NCI-H1092 treated with DMSO at 0.1 percent for 48 hours (cell line): ENCODE measurements around the gene DOCK1.

Experiments used
- DNase-seq: peaks from one replicate; lab custom pipeline; 2025; lab: John Stamatoyannopoulos, UW

The DOCK1 gene

DNA sequence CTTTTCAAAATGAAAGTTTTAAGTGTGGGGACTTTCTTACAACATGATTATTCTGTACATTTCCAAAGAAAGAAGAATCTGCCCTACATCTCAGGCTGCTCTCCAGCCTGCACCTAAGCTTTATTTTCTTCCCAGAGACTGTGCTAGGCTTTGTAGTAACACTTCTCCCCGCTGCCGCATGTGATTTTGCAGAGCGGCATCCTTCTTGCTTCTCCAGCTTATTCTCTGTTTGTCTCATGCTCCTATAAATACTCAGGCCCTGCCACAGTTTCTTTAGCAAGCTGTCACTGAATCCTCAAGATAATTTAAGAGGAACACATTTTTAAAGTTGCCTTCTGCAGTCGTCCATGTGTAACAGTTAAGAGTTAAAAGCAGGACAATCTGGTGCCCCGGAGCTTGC is 237.6 kb downstream of the DOCK1 start:
- DNase-seq: no peak

DNA sequence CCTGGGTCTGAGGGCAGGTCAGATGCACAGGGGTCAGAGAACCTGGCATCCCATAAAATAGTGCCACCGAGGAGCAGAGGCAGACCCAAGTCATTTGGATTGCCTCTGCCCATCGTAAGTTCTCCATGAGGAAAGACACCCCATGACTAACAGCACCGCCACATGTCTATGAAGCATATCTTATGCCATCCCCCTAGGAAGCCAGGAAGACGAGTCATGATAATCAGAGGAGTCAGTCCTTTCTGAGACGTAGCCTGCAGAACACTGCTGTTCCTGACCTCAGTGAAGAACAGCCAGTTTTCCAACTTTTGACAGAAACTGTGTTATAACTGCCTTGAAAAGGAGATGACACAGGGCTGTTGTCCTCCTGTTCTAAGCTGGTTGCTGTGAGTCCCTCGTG is 239.9 kb downstream of the DOCK1 start:
- no peak for DNase-seq

DNA sequence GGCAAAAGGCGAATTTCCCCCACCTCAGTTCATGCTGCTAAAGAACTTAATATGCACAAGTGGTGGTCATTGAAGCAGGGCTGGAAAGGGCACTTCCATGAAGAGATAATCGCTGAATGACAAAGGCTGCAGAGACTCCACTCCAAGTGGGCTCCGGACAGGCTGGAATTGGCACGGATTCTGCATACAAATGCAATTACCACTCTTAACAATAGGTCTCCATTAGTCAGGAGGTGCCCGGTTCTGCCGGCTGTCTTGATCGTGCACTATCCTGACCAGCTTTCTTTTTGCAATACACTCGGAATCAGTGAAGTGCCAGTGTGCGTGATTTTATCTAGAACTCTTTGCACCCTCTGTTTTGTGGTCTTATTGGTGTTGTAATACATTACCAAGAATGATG is 241.4 kb downstream of the DOCK1 start:
- no peak for DNase-seq

DNA sequence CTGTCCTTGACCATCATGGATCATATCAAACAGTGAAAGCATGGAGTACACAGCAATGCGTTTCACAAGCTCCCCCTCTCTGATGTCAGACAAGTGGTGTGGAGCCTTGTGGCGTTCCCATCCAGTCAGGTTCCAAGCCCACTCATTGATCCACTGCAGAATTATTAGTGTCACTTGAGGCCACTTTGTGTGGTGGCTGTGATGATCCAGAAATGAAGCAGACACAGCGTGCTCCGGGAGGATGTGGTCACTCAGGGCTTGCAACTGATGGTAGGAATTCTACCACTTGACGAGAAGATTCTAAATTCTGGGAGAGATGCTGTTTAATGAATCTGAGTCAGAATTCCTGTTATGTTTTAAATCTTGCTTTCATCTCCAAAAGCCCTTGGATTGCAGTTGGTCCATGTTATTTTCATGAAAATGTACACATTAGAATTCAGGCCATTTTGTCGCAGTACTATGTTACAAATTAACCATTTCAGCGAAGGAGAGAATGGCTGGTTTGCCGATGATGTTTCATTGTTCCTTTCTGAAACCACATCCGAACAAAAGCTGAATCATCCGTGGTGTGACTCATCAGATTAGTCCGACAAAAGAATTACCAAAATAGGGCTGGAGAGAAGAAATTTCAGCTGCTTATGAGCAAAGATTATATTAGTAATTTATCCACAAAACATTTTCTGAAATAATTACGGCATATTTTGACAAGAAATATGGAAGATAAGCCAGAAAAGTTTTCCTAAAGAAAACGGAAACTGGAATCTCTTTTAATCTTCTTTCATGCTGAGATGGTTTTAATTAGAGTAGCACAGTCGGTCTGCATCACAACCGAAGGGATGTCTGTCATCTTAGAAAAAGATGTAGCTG is 243.1 kb downstream of the DOCK1 start:
- DNase-seq: no peak

- DNase-seq: no peak
Observed at GRCh38 chr10:127148933-127149220, 243.6 kb downstream of the DOCK1 start.

DNA sequence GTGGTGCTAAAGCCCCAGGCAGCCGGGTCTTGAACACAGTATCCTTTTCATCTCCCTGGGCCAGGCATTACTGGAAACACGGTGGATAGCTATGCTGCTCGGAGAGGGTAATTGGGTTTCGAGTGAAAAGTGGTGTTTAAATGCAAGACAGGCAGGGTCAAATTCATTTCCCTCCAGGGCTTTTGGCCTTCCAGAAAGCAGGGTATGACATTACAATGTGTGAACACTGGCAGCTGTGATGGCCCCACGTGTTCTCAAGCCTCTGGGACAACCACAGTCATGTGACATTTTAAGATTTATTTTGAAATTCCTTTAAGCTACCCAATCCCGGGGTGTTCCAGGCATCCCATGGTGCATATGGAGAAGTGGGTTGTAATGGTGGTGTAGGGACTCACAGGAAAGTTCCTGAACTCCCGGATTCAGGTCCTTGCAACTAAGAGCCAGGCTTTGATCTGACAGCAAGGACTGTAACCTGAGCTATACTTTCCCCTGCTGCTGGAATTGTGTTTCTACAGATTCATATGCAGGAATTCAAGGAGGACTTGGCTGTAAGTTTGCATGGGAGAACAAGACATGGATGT is 244.4 kb downstream of the DOCK1 start:
- no peak for DNase-seq

DNA sequence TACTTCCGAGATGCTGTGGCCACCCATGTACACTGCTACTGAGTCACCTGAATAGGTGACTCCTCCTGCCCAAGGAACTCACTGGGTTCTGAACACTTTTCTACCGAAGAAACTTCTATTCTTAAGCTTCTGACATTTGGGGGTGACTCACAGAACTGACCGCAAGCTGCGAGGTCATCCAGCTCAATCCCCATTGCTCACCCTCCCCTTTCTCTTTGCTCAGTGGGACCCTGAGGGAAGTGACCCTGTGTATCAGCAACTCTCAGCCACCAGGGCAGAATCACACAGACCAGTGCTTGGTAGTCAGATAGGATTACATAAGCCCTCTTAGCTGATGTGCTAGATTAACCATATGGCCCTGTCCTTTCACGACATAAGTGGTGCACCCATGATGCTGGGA is 244.9 kb downstream of the DOCK1 start:
- DNase-seq: no peak

GRCh38 chr10:127151541-127151940 is 246.3 kb downstream of the DOCK1 start:
- DNase-seq: no peak

DNA sequence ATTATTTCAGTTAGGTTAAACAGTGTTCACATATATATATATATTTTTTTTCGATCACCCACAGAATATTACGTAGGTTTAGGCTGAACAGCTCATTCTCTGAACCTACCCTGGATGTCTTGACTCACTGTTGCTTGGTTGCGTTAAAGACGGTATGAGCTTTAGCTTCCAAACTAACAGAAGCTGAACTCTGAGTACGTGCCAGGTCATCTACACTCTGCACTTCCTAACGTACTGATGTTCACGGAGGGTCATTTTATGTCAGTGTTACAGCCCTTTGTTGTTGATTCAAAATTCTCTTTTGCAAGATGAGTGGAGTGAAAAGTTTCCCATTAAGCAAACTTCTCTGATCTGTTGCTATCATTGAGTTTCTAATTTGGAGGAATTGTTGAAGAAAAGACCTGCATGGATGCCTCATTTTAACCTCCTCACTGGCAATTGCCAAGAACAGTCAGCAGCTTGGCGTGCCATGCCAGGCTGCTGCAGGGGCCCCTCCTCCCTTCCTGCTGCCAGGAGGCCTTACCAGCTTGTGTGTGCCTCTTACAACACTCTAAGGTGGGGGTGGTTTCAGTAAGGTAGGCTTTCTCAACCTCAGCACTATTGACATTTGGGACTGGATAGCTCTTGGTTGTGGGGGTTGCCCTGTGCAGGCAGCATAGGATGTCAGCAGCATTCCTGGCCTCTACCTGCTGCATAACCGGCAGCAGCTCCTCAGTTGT is 246.9 kb downstream of the DOCK1 start:
- DNase-seq: no peak

DNA sequence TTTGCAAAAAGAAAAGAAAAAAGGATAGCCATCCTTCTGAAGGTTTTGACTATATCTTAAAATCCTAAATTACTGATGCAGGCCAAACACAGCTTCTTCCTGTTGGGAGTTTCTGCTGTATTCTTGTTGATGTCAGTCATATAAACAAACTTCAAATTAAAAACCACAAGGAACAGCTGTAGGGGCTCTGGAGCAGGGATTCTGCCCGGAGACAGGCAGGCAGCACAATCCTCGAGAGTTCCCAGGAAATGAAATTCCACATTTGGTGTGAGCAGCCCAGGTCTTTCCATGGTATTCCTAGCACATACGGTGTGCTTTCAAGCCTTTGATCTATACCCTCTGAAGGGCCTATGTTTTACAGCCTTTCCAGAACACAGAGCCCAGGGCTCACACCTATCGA is 248.0 kb downstream of the DOCK1 start:
- no peak for DNase-seq

GRCh38 chr10:127154831-127155620 is 249.8 kb downstream of the DOCK1 start:
- no peak for DNase-seq

GRCh38 chr10:127157089-127157488 is 251.9 kb downstream of the DOCK1 start:
- DNase-seq: no peak

DNA sequence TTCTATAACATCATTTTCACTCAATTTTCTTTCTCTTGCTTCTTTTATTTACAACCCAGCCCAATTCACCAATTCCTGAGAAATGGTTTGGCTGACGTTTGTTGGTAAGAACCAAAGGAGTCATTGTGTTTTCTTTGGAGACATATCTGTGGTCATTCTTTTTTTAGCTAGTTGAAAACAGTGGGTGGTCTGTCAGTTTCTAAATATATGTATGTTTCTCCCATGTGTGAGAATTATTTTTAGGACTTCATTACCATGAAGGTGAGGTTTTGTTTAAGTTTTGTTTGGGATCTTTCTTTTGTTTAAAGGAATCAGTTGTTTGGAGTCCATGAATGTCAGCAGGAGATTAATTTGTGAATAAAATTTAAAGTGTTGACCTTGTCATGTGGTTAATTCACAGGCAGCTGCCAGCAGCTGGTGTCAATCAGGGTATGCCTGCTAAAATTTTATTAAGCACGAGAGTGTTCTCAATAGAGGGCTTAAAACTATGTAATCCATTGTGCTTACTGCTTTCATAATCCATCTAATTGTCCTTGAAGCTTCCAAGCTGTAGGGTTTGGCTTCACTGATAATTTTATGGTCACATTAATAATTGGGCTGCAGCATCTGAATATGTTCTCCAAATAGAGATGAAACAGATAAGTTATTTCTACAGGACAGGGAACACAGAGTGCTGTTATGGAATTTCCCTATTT is 252.4 kb downstream of the DOCK1 start:
- DNase-seq: no peak

DNA sequence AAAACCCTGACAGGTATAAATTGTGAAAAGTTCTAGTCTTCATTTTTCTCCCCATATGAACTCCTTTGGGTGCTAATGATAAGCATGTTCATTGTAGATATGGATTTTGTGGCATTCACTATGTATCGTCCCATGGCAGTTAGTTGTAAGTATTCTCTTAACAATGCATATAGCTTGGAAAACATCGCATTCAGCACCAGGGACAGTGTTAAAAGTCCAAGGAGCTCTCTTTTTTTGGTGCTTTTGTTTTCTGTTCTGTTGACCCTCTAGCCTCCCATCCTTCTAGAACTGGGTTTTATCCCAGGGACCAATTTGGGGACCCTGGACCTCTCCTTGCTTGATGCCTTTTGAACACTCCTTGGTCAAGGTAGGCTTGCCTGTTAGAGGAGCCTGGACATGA is 253.4 kb downstream of the DOCK1 start:
- no peak for DNase-seq

- no peak for DNase-seq
Observed at GRCh38 chr10:127159648-127160245, 254.5 kb downstream of the DOCK1 start.

GRCh38 chr10:127161482-127161881 is 256.3 kb downstream of the DOCK1 start:
- DNase-seq: peak; percentile 1

GRCh38 chr10:127162841-127163240 is 257.6 kb downstream of the DOCK1 start:
- no peak for DNase-seq

DNA sequence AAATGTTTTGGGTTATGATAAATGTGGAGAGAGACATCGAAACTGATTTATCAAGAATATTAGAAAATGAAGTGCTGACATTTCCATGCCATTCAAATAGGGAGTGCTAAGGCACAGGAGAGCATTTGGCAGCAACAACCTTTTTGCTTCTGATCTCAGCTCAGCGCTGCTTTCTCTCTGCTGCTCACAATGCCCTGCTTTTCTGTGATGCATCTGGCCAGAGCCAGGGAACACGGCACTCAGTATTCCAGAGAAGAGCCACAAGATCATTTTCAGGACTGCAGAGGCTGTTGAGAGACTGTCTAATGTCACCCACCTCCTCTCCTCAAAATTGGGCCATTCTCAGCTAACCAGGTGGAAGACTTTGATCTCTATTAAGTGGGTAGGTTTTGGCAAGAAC is 263.0 kb downstream of the DOCK1 start:
- no peak for DNase-seq

- DNase-seq: no peak
Observed at GRCh38 chr10:127174866-127175265, 269.6 kb downstream of the DOCK1 start.

GRCh38 chr10:127175357-127176110 is 270.3 kb downstream of the DOCK1 start:
- DNase-seq: no peak

DNA sequence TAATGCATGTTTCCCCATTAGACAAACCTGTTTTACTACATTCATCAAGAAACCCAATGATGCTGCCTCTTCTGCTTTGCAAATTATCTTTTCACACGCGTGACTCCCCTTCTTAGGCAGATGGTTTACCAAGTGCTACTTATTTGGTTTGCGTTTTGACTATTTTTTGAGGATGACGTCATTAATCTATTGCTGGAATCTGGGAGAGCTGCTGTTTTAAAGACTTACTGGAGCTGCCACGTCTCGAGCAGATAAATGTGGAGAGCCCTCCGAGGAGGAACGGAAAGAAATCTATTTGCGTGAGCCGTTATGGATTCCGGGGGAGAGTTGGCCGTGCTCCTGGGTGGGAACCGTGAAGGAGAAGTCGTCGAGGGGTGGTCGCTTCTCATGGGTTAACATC is 271.4 kb downstream of the DOCK1 start:
- no peak for DNase-seq
